ENCODE measurements around the gene CHRNE.

- TF ChIP-seq, protein P1, sequence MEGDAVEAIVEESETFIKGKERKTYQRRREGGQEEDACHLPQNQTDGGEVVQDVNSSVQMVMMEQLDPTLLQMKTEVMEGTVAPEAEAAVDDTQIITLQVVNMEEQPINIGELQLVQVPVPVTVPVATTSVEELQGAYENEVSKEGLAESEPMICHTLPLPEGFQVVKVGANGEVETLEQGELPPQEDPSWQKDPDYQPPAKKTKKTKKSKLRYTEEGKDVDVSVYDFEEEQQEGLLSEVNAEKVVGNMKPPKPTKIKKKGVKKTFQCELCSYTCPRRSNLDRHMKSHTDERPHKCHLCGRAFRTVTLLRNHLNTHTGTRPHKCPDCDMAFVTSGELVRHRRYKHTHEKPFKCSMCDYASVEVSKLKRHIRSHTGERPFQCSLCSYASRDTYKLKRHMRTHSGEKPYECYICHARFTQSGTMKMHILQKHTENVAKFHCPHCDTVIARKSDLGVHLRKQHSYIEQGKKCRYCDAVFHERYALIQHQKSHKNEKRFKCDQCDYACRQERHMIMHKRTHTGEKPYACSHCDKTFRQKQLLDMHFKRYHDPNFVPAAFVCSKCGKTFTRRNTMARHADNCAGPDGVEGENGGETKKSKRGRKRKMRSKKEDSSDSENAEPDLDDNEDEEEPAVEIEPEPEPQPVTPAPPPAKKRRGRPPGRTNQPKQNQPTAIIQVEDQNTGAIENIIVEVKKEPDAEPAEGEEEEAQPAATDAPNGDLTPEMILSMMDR (IDR thresholded peaks at IDR 0.05), result no peak
- no peak for TF ChIP-seq POLR2AphosphoS5 (IDR thresholded peaks at IDR 0.05; ENCODE audit: insufficient read depth in 1 of 2, low read depth in 1 of 2)
Measured at GRCh38 chr17:4938688-4939545, 36.0 kb upstream of the CHRNE start.
